Measurements from ENCODE around the gene CCDC116.
"Not testable (repeated sequence)": the region's sequence is repeated elsewhere in the genome, so short reads cannot be mapped to it uniquely, and the experiment has no call there.

The CCDC116 gene

GRCh38 chr22:21633481-21633880 lies 921 bp downstream of the CCDC116 start:
- DNase-seq: no peak

GRCh38 chr22:21634081-21634480 lies 1.5 kb downstream of the CCDC116 start:
- DNase-seq: no peak

GRCh38 chr22:21634844-21635243 lies 2.3 kb downstream of the CCDC116 start:
- no peak for DNase-seq

- no peak for DNase-seq
Observed at GRCh38 chr22:21635771-21636510, 3.4 kb downstream of the CCDC116 start.

GRCh38 chr22:21636629-21637218 lies 4.2 kb downstream of the CCDC116 start:
- no peak for DNase-seq

- DNase-seq: not testable (repeated sequence)
Observed at GRCh38 chr22:21637450-21637849, 4.9 kb downstream of the CCDC116 start.

GRCh38 chr22:21639359-21639758 lies 6.8 kb downstream of the CCDC116 start:
- DNase-seq: no peak

- DNase-seq: no peak
Observed at GRCh38 chr22:21640810-21641209, 8.2 kb downstream of the CCDC116 start.

- DNase-seq: no peak
Observed at GRCh38 chr22:21641417-21641788, 8.8 kb downstream of the CCDC116 start.

- peak; percentile 98 for DNase-seq
Observed at GRCh38 chr22:21641789-21642583, 9.4 kb downstream of the CCDC116 start, which contains the start of gene SDF2L1. Gene SDF2L1 (plus strand): TSS chr22:21642302. CDS start chr22:21642337, 35 bp downstream.

- peak; percentile 55 for DNase-seq
Observed at GRCh38 chr22:21642584-21643448, 10.3 kb downstream of the CCDC116 start.

GRCh38 chr22:21643533-21644357 lies 11.2 kb downstream of the CCDC116 start:
- peak; percentile 6 for DNase-seq

GRCh38 chr22:21645513-21645912 lies 13.0 kb downstream of the CCDC116 start:
- DNase-seq: not testable (repeated sequence)

GRCh38 chr22:21646608-21647590 lies 14.3 kb downstream of the CCDC116 start:
- DNase-seq: peak; percentile 69

- no peak for DNase-seq
Observed at GRCh38 chr22:21650280-21650679, 17.7 kb downstream of the CCDC116 start.

GRCh38 chr22:21650823-21651520 lies 18.4 kb downstream of the CCDC116 start:
- no peak for DNase-seq

- no peak for DNase-seq
Observed at GRCh38 chr22:21651521-21652009, 19.0 kb downstream of the CCDC116 start.

GRCh38 chr22:21652010-21652546 lies 19.5 kb downstream of the CCDC116 start:
- peak; percentile 77 for DNase-seq
